ENCODE measurements around the gene NXPE3.
"Not testable (repeated sequence)": the region's sequence is repeated elsewhere in the genome, so short reads cannot be mapped to it uniquely, and the experiment has no call there.

NXPE3 gene

DNA sequence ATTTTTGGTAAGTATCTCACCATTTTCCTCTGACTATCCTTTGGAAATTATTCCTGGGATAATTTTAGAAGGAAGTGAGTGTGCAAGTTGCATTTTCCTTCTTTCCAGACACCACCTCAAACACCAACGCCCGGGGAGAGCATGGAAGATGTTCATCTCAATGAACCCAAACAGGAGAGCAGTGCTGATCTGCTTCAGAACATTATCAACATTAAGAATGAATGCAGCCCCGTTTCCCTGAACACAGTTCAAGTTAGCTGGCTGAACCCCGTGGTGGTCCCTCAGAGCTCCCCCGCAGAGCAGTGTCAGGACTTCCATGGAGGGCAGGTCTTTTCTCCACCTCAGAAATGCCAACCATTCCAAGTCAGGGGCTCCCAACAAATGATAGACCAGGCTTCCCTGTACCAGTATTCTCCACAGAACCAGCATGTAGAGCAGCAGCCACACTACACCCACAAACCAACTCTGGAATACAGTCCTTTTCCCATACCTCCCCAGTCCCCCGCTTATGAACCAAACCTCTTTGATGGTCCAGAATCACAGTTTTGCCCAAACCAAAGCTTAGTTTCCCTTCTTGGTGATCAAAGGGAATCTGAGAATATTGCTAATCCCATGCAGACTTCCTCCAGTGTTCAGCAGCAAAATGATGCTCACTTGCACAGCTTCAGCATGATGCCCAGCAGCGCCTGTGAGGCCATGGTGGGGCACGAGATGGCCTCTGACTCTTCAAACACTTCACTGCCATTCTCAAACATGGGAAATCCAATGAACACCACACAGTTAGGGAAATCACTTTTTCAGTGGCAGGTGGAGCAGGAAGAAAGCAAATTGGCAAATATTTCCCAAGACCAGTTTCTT is 74.2 kb downstream of the NXPE3 start:
- no peak for DNase-seq

GRCh38 chr3:101853982-101854381 is 75.0 kb downstream of the NXPE3 start:
- DNase-seq, result no peak

GRCh38 chr3:101854608-101855304 is 75.7 kb downstream of the NXPE3 start:
- no peak for DNase-seq

GRCh38 chr3:101857301-101857741 is 78.3 kb downstream of the NXPE3 start:
- DNase-seq, result no peak

- no peak for DNase-seq
Observed at GRCh38 chr3:101858464-101859030, 79.5 kb downstream of the NXPE3 start.

- DNase-seq, result no peak
Observed at GRCh38 chr3:101859882-101860448, 81.0 kb downstream of the NXPE3 start.

GRCh38 chr3:101861212-101861788 is 82.3 kb downstream of the NXPE3 start:
- DNase-seq, result no peak

GRCh38 chr3:101861789-101862415 is 82.9 kb downstream of the NXPE3 start:
- DNase-seq, result no peak

DNA sequence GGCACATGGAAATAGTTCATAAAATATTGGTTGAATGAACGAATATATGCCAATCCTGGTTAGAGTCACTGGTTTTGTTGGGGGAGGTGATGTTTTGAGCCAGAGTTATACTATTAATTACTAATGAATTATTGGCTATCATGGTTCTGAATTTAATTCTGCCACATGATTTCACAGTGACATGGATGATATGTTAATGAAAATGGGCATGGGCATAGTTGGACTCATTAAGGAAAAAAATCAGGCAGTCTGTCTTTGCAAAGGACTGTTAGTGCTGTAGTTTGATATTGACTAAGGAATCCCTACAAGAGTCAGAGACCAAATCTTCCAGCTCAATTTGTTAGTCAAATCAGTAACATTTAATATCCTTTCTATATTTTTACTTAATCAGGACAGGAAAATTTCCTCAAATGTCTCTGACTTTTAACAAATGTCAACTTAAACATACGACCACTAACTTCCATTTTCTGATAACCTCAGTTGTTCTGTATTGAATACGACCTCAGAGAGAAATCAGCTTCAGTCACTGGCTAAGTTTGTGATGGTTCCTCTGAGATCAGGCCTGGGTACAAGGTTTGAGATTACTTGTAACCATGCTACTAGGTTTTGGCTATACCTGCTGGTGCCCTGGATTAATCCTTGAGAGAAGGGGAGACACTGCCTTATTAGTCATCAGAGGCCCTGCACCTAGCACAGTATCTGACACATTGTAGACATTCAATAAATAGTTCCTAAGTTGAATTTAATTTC is 83.6 kb downstream of the NXPE3 start:
- no peak for DNase-seq

DNA sequence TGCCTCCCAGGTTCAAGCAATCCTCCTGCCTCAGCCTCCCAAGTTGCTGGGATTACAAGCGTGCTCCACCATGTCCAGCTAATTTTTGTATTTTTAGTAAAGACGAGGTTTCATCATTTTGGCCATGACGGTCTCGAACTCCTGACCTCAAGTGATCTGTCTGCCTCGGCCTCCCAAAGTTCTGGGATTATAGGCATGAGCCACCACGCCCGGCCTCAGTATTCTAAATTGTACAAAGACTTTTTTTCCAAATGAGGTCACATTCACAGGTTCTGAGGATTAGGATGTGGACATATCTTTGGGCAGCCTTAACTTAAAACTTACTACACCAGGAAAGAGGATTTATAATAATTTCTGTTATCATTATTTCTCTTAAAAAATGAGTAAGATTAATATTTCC is 85.9 kb downstream of the NXPE3 start:
- not testable (repeated sequence) for DNase-seq

DNA sequence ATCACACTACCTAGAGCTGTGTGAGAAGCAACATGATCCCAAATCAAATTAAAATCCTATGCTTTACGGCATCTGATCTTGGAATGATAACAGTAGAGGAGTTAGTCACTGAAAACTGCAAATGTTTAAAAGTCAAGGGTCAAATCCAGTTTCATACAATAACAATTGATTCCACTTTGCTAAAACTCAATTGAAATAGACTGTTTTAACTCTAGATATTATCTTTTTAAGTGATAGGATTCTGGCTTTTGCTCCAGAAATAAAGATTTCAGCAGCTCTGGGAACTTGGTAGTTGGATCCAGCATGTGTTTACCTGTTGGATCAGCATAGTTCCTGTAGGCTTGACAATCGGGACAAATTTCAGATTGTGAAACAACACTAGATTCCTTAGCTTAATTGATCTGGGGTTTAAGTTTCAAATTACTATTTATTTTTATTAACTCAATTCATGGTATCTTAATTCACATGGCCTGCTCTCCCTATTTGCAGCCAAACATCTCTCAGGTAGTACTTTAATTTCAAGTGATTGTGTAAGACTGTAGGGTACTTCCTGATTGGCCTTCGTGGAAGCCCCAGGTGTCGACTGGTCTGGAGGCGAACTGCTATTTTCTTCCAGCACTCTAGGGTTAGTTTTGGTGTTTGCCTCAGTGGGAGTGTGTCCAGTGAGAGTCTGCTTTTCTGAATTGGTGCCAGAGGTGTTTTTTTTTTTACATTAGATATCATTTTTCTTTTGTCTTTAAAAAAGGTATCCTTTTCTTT is 86.9 kb downstream of the NXPE3 start:
- no peak for DNase-seq

DNA sequence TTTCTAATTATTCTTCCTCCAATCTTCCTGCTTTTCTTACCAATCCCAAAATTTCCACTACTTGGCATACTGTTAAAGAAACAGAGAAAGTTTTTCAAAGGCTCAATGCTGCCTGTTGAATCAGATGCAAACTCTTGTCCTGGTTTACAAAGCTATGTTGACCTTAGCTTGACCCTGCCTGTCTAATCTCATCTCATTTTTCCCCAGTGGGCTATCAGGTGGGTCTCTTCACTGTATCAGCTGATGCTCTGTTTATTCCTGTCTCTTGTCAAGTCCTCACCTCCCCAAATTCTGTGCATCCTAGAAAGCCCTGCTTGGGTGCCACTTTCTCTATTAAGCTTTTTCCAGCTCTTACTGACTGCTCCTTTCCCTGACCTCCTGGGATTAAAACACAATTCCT is 88.5 kb downstream of the NXPE3 start:
- no peak for DNase-seq

DNA sequence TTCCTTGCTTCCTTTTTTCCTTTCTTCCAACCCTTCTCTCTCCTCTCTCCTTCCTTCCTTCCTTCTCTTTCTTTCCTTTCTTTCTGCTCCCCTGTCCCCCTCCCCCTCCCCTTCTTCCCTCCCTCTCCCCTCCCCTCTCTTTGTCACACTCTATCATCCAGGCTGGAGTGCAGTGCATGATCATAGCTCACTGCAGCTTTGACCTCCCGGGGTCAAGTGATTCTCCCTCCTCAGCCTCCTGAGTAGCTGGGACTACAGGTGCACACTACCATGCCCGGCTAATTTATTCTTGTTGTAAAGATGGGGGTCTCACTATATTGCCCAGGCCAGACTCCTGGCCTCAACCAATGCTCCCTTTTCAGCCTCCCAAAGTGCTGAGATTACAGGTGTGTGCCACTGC is 89.0 kb downstream of the NXPE3 start:
- DNase-seq, result no peak

DNA sequence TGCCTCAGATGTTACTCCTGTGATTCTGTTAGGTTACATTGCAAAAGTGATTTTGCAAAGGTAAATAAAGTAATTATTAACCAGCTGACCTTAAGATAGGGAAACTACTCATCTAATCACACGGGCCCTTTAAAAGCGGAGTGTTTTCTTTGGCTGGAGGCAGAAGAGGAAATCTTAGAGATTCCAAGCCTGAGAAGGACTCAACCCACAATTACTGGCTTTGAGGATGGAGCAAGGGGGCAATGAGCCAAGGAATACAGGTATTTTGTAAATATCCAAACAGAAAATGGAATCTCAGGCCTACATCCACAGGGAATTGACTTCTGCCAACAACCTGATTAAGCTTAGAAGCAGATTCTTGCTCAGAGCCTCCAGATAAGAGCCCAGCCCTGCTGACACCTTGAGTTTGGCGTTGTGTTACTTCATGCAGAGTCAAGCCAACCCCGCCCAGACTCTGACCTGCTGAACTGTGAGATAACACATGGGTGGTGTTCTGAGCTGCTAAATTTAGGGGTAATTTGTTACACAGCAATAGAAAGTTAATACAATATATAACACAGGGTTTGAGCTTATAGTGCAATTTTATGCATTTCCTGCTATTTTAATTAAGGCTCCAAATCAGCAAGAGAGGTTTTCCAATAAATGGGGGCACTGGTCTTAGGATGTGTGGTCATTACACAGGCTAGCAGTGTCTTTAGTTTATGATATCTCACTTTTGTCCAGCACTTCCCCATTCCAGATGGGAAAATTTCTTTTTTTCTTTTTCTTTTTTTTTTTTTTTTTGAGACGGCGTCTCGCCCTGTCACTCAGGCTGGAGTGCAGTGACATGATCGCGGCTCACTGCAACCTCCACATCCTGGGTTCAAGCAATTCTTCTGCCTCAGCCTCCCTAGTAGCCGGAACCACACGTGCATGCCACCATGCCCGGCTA is 89.8 kb downstream of the NXPE3 start:
- no peak for DNase-seq

- DNase-seq, result no peak
Observed at GRCh38 chr3:101870138-101870537, 91.1 kb downstream of the NXPE3 start.

DNA sequence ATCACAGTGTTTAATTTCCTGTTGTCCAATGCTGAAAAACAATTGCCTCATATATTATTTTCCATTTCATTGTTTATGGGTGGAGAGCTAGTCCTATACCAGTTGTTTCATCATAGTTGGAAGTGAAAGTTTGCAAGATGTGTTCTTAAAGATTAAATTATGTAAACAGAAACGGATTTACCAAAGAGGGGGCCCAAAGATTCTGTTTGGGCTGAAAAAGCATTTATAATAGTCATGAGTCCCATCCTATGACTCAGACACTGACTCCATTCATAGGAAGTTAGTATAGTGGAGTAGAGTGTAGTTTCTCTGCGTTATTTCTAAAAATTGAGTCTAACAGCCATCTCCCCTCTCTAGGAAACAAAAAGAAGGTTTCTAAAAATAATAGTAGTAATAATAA is 94.6 kb downstream of the NXPE3 start:
- DNase-seq, result no peak

GRCh38 chr3:101876142-101876541 is 97.1 kb downstream of the NXPE3 start:
- no peak for DNase-seq
